ENCODE data around the gene TASOR2.
A peak's percentile ranks its signal among the peaks of the same experiment; 100 is the strongest.

Gene TASOR2, protein sequence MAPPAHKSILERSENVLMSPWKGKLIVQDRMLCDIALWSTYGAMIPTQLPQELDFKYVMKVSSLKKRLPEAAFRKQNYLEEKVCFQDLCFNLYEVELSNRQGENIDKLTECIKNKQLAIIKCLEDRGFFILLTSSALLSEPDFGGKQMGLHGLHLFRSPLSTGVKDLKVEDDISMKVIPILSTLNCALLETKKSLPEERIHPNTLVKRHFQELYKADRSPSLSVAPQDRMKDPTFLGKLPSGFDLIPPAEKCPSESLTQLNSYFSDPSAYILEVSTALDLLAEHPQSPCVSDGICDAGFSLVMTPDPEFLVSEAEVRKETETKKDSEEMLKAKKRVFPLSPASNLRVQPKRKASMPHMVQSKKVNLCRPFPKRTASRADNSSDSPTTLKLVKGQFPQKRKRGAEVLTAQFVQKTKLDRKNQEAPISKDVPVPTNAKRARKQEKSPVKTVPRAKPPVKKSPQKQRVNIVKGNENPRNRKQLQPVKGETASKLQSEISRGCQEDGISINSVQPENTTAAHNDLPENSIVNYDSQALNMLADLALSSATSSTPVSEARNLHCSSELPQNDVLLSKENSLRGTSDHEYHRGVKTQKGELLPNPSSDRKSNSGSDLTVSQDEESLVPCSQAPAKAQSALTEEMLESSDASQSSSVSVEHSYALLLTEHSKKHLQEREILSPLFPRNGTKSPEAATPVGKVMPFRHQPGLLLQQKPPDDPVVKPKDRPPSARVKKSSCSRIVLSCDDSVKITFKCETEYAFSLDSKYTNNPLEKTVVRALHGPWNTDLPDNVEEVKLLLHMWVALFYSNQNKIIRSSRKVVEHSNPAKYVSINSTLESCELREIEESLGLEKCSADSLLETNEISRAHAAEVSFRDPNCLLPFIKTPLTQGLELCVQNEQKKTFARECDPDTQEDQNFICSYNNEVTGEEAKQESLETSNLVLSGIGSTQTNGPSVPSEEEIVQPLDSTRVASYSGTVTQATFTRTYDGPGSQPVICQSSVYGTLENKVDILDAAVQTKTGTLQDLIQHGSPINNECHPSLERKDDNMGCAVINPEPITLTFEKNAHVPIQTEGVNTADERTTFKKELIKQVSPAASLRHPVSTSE (N-terminal part only)

DNA sequence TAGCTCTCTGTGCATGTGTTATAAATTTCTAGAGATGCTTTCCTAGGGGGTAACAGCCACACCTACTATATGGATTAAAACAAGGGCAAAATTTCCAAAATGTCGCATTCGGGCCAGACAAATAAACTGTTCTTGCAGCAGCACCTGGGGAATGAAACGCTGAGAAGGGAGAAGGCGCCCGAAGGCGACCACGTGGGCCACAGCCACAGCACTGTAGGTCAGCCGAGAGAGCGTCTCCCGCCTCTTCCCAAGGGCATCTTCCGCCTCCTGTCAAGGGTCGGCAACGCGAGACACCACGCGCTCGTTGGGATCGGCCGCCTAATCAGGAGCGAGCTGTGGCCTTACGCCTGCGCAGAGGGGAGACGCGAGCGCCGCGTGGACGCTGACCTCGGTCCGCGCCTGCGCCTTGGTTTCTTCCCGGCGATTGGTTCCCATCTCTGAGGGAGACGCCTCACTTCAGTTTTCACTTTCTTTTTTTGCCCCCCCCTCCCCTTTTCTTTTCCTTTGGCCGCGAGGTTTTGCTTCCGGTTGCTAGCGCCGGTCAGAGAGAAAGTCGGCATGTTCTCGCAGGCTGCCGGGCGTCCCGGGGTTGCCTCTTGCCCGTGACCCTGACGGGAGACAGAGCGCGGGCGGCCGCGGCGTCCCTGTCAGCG lies at the start of gene TASOR2:
TSS of gene TASOR2 (plus strand) at position 521 of the 653 bp plus-strand sequence. CDS start 35,805 bp downstream, outside the sequence.
- DNase-seq, result peak; percentile 95

DNA sequence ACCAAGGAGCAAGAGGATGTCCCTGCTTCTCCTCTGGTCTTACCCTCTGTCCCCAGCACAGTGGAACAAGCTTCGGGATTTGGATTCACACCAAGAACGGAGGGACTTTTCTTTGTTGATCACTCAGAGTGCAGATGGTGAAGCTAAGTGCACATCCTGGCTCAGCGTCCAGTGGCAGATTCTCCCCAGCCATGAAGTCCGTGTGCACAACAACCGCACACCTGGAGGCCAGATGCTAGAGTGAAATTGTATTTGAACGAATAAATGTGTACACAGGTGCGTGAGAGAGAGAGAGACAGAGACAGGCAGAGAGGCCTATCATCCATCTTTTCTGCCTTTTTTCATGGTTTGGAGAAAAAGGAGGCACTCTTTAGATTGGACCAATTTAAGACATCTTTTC lies 49.7 kb upstream of the TASOR2 start:
- no peak for DNase-seq

DNA sequence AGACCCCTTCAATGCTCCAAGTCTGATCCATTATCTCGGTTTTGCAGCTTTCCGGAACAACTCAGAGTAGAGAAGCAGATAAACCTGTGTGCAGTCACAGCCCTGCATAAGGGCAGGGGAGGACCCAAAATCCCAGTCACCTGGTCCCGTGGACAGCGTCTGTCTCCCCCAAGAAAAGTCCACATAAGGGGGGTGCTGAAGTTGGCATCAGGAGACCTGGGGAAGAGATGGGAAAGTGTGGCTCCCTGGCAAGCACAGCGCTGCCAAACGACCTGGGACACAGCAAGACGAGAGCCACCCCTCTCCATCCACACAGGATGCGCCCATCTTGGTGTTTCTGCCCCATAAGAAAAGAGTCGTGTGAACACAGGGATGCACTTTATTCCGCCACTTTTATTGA lies 46.1 kb upstream of the TASOR2 start:
- no peak for DNase-seq

DNA sequence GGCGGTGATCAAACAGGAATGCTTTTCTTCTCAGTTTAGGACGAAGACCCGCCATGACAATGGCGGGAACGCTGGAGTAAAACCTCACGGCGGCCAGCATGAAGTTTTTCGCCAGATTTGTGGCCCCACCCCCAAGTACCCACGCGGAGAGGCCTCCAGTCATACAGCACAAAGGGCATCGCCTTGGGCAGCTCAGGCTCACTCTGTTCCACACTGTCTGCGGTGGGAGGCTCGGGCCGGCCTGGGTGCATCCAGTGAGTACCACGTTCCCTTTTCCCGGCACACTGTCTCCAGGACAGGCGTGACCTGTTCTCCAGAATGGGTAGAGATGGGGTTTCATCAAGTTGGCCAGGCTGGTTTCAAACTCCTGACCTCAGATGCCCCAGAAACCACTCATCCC lies 45.6 kb upstream of the TASOR2 start:
- no peak for DNase-seq

DNA sequence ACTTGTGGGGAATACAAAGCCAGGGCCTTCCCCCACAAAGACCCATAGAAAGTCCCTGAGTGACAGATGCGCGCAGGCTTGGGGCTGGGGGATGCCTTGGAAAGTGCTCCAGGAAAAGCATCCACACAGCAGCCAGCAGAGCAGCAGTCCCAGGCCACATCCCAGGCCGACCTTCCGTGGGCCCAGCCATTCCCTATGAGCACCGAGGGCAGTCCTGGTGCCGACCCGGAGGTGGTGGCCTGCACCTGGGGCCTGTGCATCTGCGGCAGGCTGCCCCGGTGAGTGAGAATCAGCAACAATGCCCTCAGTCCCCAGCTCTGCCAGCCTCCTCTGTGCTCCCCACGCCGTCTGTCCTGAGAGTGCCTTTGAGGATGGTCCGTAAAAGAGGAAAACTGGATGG lies 44.6 kb upstream of the TASOR2 start:
- no peak for DNase-seq

DNA sequence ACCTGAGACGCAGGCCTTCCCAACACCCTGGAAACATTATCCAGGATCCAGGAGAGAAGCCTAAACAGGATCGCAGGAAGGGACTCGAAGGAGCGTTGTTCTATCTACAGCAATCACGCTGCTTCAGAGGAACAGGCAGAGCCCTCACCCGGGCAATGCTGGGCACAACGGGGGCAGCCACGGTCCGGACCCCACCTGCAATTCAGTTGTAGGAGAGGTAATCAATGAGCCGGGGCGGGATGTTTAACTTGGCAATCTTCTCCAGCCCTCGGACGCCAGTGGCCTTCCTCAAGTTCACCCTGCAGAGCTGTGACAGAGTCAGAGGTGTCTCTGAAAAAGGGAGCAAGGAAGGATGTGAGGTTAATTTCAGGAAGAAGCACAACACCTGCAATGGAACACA lies 44.1 kb upstream of the TASOR2 start:
- DNase-seq, result no peak

DNA sequence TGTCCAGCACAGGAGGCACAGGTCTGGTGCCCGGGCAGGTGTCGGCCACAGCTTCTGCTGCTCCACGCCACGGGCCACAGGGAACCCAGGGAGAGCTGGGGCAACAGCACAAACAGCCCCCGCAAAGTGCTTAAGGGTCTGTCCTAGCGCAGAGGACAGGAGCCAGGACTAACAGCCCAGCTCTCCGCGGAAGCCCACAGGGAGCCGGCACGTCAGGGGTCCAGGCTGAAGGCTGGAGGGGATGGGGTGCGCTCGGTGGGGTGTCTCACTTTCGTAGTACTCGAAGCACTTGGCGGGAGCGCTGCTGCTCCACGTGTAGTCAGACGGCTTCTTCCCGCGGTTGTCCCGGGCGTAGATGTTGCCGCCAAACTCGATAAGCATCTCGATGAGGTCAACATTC lies 43.1 kb upstream of the TASOR2 start:
- DNase-seq, result no peak

DNA sequence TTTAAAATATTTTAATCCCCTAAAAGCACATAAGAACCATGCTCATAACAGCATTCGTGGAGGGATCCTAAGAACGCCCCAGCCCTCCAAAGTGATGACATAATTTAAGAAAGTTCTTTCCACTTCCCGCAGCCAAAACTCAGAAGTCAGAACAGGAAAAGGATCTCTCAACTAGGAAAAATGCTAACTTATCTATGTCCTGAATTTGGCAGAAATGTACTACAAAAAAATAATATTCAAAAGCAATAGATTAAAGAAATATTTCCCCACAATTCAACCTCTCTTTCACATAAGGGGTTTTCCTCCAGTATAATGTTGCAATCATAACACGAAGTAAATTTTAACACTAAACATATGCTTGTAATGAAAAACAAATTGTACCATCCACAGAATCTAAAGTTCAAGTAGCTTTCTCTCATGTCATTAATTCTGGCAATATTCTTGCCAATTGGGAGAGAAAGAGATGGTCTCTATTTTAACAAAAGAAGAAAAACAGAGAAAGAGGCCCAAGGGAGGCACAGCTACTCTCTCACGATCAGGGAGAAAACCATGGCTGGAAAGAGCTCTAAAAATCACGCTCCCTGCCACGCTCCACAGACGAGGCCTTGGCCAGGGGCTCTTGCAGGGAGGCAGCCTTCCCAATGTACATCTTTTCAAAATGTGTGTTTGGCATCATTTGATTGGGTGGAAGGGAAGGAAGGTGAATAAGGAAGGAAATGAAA lies 41.1 kb upstream of the TASOR2 start:
- DNase-seq, result no peak

DNA sequence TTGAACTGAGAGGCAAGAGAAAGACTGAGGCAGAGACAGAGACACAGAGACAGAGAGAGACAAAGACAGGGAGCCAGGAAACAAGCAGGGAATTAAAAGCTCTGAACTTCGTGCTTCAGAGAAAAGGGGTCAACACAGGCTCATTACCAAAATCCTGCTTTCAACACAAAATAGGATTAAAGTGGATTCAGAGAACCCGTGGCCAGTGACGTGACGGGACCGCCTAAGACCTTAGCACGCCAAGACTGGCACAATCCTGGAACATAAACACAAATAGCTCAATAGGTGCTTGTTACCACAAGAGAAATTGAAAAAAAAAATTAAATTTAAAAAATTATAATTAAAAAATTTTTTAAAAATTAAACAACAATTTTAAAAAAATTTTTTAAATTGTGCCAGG lies 39.7 kb upstream of the TASOR2 start:
- DNase-seq, result no peak

DNA sequence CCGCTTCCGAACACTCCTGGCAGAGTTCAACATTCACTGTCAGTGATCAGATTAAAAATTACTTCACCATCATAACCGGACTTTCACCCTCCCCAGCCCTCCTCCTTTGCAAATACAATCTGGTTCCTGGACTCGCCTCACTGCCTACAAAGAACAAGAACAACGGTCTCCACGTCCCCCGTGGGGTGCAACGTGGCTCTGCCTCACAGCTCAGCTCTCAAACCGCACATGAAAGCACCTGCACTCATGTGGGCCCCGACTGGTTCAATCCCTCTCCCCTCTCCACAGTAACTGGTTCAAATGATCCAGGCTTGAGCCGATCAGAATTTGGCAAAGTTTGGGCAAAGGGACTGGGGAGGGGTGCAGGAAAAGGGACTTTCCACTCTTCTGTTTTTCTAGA lies 39.3 kb upstream of the TASOR2 start:
- DNase-seq, result no peak

DNA sequence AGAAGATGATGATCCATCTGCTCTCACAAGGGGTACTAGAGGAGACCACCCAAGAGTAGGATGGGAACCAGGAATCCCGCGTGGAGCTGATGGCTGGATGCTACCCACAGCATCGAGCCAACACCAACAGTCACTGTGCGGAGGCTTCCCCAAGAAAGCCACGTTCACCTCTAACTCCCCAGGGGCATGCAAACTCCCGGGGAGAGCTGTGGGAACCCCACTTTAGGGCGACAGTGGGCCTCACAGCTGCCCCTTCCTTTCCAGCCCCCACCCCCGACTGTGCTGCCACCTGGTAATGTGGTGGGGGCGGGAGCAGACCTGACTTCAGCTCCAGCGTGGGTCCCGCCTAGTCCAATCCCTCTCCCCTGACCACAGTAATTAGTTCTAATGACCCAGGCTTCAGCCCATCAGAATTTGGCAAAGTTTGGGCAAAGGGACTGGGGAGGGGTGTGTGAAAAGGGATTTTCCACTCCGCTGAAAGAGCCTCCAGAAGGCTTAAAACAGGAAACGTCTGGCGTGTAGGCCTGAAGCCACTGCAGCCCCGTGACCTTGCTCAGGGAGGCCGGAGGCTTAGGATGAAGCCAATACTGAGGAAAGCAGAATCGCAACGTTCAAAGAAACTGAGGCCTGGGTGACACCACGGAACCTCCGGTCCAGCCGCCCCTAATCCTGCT lies 38.6 kb upstream of the TASOR2 start:
- DNase-seq, result no peak

DNA sequence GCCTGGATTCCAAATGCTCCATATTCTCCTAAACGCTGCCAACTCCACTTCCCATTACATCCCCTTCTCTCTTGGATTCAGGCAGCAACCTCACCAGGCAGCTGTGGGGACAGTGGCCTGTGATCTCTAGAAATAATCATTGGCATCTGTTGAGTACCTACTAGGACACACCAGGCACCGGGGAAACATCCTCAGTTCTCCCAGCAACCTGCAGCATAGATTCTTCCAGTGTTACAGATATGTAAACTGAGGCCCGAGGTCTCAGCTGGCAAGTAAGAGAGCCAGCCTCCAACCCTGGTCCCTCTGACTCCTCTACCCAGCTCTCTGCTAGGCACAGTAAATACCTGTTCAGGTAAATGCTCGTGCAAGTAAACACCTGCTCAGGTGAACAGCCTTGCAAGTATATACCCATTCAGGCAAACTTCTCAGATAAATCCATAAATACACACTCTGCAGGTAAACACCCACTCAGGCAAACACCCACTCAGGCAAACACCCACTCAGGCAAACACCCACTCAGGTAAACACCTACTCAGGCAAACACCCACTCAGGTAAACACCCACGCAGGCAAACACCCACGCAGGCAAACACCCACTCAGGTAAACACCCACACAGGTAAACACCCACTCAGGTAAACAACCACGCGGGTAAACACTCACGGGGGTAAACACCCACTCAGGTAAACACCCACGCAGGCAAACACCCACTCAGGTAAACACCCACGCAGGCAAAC lies 37.0 kb upstream of the TASOR2 start:
- no peak for DNase-seq

DNA sequence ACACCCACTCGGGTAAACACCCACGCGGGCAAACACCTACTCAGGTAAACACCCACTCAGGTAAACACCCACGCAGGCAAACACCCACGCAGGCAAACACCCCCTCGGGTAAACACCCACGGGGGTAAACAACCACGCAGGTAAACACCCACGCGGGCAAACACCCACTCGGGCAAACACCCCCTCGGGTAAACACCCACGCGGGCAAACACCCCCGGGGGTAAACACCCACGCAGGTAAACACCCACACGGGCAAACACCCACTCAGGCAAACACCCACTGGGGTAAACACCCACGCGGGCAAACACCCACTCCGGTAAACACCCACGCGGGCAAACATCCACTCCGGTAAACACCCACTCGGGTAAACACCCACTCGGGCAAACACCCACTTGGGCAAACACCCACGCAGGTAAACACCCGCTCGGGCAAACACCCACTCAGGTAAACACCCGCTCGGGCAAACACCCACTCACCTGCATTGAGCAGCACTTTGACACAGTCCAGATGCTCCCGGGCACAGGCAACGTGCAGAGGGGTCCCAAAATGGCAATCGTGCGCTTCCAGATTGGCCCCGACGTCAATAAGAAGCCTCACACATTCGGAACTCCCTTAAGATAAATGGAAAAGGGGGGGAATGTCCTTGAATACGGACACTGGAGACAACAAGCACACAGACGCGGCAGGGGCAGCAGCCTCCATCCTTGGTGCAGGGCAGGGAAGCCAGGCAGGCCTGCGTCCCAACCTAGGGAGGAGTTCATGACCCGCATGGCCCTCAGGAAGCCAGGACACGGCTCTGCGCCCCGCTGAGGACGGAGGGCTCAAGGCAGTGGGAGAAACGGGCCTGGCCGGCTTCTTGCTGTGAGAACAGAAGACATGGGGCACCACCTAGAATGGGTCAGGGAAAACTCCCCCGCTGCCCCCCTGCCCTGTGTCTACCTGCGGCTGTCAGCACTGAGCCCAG lies 35.9 kb upstream of the TASOR2 start:
- no peak for DNase-seq

DNA sequence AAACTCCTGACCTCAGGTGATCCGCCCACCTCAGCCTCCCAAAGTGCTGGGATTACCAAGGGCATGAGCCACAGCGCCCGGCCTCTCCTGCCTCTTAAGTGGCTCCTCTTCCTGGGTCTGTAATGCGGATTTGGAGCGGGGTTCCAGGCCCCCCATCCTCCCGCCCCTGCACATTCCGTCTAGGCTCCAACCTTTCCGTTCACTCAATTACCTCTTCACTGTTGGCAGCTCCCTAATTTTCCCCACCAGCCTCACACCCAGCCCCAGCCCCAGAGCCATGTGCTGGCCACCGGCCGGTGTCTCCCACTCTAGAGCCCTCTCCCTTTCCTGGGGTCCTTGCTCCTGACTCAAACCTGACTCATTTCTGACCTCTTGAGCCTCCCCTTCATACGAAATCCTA lies 34.9 kb upstream of the TASOR2 start:
- no peak for DNase-seq

DNA sequence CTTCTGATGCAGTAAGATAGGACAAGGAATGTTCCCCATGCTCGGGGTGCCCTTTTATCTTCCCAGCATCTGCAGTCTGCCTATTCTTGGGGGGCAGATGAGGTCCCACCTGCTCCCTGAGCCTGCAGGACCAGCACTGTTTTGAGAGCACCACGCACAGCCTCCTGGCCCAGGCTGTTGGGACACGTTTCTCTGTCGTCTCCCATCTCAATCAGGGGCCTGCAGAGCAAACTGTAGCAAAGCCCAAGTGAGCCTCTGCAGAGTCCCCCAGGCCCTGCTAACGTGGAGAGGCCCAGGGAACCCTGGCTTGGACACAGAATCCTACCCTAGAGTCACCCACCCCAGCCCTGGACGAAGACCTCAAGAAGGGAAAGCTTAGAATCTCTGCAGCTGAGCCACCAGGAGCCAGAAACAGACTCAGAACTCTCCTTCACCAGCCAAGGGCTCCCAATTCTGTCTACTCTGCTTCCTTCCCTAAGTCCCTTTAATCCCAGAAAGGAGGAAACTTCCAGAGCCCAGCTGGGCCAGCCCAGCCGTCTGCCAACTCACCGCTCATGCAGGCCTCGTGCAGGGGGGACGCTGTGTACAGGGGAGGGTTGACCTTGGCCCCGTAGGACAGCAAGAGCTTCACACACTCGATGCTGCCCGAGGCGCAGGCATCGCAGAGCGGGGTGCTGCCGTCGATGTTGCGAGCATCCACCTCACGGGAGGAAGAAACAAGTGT lies 33.8 kb upstream of the TASOR2 start:
- no peak for DNase-seq

DNA sequence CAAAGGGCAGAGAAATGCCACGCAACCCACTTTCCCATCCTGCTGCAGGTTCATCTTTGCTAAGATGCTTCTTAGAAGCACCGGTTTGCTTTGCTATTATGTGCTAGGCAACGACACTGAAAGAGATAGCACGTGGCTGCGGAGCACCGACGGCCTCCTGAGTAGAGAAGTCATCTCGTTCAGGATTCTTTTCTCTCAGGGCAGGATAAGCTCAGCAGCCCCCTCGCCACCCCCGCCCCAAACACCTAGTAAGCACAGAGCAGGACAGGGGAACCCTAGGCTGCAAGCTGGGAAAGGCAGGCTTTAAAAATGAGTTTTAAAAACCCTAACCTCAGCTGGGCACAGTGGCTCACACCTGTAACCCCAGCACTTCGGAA lies 33.3 kb upstream of the TASOR2 start:
- no peak for DNase-seq

DNA sequence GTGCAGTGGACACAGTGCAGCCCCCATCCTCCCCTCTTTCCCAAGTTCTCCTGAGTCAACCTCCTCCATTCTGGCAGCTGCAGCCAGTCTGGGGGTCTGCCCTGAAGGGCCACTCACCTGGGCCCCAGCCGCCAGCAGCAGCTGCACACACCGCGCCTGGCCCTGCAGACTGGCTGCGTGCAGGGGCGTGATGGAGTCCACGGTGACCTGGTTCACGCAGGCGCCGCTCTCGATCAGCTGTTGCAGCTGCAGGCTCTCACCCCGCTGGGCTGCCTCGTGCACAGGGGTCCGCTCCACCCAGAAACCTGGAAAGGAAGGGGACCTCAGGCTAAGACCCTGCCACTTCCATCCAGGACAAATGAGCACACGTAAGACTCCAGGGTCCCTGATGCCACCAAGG lies 31.9 kb upstream of the TASOR2 start:
- DNase-seq, result no peak

DNA sequence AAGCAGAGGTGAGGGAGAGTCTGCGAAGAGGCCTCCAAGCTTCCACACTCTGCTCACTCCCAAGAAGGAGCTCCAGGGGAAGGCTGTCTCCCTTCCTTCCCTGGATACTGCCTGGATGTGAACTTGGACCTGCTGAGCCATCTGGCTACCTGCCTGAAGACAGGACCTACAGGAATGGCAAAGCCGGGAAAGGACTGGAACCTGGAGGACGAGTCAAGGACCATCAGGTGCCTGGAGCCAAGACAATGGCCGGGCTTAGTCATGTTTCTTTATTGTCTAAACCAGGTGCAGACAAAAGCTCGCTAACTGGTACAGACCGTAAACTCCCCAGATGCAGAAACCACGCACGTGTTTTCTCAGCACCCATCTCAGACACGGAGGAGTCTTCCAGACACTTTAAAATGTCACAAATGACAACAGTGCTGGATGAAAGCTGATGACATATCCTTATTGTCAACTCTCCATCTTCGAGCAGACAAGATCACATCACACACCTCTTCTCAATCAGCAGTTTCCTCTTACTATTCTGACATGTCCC lies 30.4 kb upstream of the TASOR2 start:
- DNase-seq, result no peak

DNA sequence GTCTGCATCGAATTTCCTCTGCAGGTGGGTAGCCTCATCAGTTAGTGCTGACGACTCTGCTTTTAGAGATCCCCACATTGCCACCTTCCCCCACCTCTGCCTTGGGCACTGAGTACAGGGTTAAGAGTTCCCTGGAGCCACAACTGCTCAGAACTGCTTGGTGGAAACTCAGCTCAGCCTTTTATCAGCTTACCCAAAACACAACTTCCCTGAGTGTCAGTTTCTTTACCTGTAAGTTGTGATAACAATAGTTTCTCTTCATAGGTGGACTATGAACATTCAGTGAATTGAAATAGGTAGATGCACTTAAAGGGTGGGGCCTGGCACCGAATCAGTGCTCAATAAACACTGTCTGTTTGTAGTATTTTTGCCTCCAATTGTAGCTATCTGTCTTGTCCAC lies 29.5 kb upstream of the TASOR2 start:
- DNase-seq, result no peak
